Measurements from ENCODE around the gene KNDC1.
"Not testable (repeated sequence)": the region's sequence is repeated elsewhere in the genome, so short reads cannot be mapped to it uniquely, and the experiment has no call there.

Gene KNDC1

DNA sequence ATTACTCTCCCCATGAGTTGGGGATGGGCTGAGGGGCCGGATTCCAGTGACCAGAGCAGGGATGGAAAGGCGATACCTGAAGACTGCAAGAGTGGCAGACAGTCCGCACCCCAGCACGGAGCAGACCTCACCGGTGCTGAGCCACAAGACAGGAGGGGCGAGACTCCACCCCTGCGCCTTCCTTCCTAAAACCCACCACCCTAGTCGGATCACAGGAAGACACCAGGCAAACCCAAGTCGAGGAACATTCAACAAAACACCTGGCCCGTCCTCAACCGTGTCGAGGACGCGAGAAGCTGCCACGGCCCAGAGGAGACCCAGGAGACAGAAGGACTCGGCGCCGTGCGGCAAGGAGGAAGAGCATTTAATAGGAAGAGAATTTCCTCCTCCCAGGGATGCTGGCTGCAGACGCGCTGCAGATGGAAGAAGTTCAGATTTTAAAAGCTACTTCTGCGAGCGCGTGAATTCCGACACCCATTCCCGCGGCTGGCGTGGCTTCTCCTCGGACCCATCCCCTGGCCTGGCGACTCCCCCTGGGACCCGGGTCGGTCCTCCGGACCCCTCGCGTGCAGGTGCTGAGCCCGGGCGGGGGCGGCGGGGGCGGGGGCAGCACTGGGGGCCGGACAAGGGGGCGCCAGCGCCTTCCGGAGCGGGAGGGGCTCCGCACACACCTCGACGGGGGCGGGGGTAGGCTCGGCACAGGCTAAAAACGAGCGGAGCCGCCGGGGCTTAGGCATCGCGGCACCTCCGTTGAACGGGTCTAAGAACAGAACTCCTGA is 69.4 kb downstream of the KNDC1 start:
- no peak for DNase-seq

DNA sequence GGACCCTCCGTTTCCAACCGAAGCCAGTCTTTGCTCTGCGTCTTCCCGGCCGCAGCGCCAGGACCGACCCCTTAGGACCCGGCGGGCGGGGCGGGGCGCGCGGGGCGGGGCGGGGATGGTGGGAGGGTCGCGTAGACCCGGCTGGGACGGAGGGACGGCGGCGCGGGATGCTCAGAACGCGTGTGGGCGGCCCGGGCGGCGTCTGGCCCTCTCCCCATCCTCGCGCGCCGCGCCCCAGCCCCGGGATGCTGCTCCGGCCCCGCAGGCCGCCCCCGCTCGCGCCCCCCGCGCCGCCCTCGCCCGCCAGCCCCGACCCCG is 70.0 kb downstream of the KNDC1 start, which contains the start of gene UTF1:
TSS of gene UTF1 (plus strand) at position 174 of the 318 bp plus-strand sequence. CDS start at position 246, 72 bp downstream.
- no peak for DNase-seq

DNA sequence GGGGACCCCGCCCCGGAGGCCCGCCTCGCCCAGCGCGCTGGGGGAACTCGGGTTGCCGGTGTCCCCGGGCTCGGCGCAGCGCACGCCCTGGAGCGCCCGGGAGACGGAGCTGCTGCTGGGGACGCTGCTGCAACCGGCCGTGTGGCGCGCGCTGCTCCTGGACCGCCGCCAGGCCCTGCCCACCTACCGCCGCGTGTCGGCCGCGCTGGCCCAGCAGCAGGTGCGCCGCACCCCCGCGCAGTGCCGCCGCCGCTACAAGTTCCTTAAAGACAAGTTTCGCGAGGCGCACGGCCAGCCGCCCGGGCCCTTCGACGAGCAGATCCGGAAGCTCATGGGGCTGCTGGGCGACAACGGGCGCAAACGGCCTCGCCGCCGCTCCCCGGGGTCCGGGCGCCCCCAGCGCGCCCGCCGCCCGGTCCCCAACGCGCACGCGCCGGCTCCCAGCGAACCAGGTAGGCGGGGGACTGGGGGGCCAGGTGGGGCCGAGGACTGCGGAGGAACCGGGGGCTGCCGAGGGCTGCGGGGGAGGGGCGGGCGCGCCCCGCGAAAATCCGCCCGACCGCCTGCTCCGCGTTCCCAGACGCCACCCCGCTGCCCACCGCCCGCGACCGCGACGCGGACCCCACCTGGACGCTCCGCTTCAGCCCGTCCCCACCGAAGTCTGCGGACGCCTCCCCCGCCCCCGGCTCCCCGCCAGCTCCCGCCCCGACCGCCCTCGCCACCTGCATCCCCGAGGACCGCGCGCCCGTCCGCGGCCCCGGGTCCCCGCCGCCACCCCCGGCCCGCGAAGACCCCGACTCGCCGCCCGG is 70.6 kb downstream of the KNDC1 start:
- DNase-seq: no peak

DNA sequence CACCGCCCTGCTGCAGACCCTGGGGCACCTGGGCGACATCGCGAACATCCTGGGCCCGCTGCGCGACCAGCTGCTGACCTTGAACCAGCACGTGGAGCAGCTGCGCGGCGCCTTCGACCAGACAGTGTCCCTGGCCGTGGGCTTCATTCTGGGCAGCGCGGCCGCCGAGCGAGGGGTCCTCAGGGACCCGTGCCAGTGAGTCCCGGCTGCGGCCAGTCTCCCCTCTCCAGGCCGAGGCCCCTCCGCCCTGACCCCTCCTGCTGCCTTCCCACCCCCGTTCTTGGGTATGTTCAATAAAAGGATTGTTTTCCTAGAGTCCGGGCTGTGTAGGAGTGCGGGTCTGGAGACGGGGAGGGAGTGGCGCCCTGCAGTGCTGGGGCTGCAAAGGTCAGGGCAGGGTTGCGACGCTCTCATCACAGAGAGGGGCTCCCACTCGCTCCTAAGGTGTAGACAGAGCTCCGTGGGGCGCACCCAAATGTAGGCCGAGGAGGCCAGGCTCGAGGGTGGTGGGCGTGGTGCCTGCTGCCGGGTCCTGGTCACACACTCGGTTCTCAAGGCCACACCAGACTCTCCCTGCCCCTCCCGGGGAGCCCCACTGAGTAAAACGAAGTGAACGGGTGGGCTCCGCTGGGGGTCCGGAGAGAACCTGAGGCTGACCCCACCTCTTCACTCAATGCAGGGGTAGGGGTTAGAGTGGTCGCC is 71.4 kb downstream of the KNDC1 start:
- DNase-seq: no peak

DNA sequence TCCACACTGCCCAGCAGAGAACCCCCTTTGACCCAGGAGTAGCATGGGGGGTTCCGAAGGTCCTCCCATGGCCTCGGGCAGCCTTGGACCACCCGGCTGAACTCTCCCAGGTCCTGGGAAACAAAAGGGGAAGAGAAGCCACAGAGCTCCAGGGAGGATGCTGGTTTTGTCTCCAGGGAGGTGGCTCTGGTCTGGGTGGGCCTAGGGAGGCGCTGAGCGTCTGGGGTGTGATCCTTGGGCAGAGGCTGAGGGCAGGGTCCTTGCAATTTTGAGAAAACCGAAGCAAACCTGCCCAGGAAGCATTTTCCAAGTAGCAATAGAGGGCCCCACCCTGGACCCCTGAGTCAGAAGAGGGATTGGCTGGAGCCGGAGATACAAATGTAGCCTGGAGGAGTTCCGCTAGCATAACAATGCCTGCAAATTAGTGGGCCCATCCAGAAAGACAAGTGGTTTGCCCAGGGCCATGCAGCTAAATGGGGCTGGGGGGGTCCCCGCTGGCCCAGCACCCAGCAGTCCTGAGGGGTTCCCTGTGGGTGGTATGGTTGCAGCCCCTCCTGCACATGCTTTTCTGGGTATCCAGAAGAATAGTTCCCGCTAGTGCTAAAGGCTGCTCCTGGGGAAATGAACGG is 72.0 kb downstream of the KNDC1 start:
- DNase-seq: no peak

DNA sequence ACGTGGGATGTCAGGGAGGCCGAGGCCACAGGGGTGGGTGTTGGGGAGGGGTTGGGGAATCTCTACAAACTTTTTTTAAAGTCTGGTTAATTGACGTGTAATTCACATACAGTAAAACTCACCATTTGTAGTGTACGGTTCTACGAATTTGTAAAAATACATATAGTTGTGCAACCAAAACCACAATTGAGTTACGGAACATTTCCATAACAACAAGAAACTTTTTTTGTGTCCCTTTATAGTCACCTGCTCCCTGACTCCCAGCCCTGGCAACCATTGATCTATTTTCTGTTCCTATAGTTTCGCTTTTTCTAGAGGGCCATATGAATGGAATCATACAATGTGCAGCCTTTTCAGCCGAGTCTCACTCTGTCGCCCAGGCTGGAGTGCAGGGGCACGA is 74.8 kb downstream of the KNDC1 start:
- DNase-seq: not testable (repeated sequence)

DNA sequence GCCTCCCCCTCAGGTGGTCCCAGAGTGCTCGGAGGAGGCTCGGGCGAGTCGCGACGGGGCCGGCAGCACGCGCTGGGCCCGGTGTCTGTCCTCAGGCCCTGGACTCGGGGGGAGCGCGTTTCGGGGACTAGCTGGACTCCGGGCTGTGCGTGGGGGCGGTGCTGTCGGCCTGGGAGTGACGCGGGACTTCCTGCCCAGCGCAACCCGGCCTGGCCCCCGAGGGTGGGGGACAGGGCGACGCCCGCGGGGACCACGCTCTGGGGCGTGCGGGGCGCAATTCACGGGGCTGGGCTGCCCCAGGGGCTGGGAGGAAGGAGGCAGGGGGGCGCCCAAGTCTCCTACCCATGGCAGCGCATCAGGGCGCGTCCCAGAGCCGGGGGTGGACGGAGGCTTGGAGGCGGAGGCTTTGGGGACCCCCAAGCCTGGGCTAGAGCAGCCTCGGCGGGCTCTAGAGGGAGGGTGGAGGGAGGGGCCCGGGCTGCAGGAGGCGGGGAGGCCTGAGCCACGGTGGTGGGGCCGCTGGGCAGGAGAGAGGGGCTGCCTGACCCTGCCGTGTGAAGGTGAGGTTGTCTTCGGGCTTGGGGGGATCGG is 75.3 kb downstream of the KNDC1 start:
- no peak for DNase-seq

DNA sequence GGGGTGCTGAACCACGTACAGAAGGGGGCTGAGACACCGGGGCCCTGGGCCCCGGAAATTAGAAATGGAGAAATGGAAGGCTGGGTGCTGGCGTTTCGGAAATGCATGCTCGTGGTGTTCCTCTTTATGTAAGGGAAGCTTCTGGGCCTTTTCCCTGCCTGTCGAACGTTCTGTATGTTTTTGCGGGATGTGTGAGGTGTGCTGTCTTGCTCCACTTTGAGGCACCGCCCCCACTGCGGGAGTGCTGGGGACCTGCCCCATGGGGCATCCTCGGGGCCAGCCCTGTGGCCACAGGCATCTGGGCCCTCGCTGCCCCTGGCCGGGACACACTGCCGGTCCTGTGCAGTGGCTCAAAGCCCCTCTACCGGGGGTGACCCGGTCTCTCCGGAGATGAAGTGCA is 75.9 kb downstream of the KNDC1 start:
- DNase-seq: no peak

DNA sequence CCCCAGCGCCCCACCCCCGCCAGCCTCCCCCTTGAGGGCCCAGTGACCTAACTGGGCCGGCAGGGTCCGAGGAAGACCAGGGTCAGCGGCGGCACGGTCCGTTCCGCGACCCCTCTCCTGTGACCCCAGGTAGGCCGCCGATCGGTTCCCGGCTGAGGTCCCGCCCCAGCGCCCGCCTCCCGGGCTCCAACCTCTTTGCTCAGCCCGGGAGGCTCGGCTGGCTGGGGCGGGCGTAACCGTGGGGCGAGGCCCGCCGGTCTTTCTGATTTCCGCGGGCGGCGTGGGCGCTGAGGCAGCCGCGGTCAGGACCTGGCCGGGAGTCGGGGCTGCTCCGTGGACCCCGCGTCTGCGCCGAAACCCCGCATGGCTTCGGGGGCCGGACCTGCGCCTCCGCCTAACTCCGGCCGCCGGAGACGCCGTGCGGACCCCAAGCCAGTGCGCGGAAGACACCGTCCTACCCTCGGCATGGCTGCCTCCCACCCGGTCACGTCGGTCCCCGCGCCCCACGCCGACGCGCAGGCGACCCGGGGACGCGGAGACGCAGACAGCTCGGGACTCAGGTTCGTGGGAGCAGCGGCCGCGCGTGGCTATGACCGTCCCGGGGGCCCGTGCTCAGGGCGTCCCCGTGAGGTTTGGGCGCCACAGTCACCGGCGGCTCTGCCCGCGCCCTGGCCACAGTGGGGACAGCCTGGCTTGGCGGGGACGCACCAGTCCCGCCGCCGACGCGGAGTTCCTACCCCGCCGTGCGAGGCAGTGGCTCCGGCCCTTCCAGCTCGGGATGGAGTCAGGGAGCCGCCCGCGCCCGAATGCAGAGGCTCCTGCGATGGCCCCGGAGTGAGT is 76.6 kb downstream of the KNDC1 start:
- no peak for DNase-seq

DNA sequence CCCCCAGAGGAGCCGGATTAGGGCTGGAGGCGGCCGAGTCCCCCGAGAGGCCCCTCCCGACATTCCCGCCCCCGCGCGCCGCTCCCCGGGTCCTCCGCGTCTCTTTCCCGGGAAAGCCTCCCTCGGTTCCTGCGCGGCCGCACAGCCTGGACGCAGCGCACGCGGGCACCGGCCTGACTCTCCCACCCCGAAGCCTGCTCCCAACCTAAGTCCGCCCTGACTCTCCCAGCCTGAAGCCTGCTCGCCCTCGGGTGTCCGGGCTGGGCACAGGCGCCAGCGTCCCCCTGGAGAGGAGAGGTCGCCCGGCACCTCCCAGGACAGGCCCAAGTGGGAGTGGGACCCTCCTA is 77.2 kb downstream of the KNDC1 start:
- no peak for DNase-seq

DNA sequence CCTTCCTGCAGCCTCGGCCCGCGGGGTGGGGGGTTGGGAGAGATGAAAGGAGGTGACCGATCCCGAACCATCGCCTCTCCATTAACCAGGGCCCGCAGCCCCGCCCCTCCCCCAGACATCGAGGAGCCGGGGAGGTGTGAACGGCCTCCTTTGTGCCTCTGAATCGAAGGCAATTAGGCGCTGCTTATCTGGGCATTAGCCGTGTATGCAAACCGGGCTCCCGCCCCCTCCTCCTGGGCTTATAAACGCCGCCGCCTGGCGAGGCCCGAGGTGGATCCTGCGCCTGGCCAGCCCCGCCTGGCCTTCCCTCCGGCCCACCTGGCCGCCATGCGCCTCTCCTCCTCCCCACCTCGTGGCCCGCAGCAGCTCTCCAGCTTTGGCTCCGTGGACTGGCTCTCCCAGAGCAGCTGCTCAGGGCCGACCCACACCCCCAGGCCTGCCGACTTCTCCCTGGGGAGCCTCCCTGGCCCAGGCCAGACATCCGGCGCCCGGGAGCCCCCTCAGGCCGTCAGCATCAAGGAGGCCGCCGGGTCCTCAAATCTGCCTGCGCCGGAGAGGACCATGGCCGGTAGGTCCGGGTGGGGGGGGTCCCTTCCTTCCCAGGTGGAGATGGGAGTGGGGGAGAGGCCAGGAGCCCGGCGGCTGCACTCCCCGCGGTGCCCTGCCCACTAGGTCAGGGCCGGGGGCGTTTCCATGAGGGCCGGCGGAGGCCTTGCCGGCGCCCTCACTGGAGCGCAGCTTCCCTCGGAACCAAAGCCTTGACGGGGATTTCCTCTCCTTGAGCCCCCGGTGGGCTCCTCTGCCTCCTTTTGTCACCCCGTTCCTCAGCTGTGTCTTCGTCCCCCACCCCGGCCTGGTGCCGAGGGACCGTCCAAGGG is 77.8 kb downstream of the KNDC1 start, which contains the start of gene VENTX:
TSS of gene VENTX (plus strand) at position 268 of the 878 bp plus-strand sequence. CDS start at position 328, 60 bp downstream.
- peak; percentile 73 for DNase-seq

DNA sequence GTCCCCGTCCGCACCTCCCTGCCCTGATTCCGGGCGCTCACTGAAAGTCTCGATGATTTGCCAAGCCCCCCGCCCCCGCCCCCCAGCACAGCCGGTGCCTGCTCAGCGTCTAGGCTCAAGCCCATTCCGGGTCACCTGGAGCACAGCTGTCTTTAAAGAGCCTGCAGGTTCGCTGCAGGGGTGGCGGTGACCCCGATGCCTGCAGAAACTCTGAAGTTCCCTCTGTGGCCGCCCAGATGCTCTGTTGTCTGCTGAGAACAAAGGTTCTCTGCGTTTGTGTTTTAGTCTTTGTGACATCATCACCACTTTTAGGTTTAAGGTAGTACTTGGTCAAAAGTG is 78.4 kb downstream of the KNDC1 start:
- DNase-seq: no peak

DNA sequence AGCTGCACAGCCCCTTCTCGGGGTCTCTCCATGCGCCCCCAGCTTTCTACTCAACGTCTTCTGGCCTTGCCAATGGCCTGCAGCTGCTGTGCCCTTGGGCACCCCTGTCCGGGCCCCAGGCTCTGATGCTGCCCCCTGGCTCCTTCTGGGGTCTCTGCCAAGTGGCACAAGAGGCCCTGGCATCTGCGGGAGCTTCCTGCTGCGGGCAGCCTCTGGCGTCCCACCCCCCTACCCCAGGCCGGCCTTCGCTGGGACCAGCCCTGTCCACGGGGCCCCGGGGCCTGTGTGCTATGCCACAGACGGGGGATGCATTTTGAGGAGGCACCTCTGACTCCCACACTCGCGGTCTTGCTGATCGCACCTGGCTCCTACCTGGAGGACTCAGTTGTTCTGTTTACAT is 80.0 kb downstream of the KNDC1 start:
- DNase-seq: no peak

DNA sequence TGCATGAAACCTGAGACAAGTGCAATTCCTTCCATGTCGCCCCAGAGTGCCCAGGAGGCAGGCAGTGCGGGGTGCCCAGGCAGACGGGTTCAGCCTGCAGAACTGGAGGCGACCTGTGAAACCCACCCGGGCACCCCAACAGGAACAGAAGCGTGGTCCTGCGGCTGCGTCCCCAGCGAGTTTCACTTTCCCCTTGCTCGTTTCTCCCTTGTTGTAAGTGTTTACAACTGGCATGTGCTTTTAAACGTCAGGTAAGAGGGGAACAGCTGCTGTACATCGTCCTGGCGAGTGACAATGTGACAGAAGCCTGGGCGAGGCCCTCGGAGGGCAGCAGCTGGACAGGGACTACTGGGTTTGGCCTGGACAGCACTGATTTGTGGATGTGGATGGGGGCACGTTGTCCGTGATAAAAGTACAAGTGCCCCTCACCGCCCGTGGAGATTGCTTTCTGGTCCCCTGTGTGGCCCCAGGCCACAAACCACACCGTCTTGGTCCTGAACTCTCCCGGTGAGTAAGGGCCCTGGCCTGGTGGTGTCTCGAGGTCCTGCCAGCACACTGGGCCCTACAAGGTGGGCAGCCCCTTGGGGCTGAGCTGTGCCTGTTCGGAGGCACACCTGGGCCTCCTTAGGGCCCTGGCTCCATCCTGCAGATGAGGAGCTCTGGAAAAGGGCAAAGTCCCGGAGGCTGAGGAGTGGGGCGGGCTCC is 81.6 kb downstream of the KNDC1 start:
- no peak for DNase-seq

DNA sequence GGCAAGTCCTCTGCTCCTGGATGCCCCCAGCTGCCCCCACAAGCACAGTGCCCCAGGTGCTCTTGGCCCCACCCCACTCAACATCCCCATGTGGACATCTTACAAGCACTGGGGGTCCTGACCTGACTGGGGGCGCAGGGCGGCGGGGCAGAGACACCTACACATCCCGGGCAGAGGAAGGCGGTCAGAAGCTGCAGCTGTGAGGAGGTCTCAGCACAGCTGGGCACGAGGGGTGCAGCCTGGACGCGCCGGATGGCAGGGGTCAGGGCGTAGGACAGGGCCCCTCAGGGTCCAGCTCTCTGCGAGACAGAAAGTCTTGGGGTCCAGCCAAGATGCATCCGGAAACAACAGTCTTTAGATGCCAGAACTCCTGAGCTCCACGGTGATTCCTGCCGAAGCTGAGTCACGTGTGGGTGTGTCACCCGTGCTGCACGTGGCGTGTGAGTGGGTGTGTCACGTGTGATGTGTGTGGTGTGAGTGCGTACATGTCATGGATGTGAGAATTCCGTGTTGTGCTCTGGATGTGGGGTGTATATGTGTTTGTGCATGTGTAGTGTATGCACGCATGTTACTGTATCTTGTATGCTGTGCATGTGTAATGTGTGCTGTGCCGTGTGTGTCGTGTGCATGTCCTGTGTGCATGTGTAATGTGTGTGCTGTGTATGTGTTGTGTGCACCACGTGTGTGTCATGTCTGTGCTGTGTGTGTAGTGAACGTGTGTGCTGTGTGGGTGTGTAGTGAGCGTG is 82.8 kb downstream of the KNDC1 start:
- no peak for DNase-seq

DNA sequence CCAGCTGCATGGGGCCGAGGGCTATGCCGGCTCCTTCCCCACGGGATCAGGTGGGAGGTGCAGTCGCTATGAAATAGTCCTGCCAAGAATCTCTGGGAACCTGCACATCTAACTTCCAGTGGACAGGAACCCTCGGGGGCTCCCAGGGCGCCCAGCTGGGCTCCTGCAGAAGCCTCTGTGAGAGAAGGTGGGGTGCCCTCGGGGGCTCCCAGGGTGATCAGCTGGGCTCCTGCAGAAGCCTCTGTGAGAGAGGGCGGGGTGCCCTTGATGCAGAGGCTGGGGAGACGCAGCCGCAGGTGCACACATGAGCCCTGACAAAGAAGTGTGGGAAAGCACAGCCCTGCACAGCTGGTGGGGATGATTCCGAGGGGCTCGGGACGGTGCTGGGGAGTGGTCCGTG is 83.6 kb downstream of the KNDC1 start:
- DNase-seq: no peak

DNA sequence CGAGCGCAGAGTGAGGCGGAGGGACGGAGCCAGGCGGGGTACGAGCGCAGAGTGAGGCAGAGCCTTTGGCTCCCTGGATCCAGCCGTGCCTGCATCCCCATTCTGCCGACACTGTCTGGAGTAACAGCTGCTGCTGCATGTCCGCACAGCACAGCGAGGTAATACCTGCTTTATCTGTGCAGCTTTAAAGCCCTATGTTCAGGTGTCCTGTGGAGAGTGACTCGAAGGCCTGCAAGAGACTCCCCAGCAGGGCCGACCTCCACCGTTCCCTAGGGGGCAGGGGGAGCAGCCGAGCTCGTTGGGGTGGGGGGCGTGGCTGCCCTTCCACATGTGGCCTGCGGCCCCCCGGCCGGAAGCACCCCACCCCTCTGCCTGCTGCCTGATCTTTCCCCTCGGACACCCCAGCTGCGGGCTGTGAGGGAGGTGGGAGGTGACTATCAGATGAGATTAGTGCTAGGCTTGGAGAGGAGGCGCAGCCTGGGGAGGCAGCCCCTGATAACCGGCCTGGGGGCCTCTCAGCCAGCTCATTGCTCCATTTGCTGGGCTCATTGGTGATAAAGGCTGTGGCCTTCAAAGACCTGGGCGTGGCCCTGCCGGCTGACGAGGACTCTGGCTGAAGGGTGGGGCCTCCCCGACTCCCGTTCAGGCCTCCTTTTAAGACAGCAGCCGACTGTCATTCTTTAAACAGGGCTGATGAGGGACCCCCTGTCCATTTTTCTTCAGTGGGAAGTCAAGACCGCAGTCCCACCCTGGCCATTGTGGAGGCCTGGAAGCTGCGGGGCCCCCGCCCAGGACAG is 85.6 kb downstream of the KNDC1 start:
- DNase-seq: peak; percentile 80

DNA sequence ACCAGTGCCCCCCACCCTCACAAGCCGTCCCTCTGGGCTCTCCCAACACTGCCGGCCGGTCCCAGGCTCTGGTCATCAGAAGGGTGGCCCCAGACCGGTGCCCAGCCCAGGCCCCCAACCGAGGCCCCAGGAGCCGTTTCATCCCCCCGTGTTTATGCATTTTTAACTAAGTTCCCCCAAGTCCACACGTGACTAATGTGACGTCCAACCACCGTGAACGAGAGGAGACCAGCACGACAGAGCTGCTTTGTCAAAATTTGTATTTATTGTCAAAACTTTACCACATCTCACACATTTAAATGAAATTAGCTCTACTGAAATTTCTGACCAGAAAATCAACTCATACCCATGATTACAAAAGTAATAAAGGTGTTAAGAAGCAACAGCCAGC is 86.2 kb downstream of the KNDC1 start:
- no peak for DNase-seq
